ENCODE measurements around the gene BAIAP3.

The BAIAP3 gene

GRCh38 chr16:1380195-1380594 is 46.8 kb downstream of the BAIAP3 start:
- DNase-seq (ENCODE audit: low spot score): no peak
- H3K27me3 ChIP-seq (ENCODE audit: insufficient read depth, poor library complexity, severe bottlenecking): no peaks in the 10 kb centered on the region
- no peak for TF ChIP-seq CTCF (IDR thresholded peaks at IDR 0.05; ENCODE audit: poor library complexity, severe bottlenecking)
- H3K27ac ChIP-seq (ENCODE audit: poor library complexity, severe bottlenecking): no peak overlapping the region
- H3K36me3 ChIP-seq (ENCODE audit: low read depth): no peaks in the 10 kb centered on the region
- H3K9me3 ChIP-seq (ENCODE audit: severe bottlenecking): no peaks in the 10 kb centered on the region
- no peaks in the 10 kb centered on the region for H3K4me1 ChIP-seq (ENCODE audit: insufficient read depth, poor library complexity, severe bottlenecking)
- ATAC-seq (ENCODE audit: low read depth): no peak
- H3K4me3 ChIP-seq (ENCODE audit: severe bottlenecking): no peak overlapping the region

GRCh38 chr16:1381612-1382406 is 48.4 kb downstream of the BAIAP3 start:
- no peak for TF ChIP-seq CTCF (IDR thresholded peaks at IDR 0.05; ENCODE audit: poor library complexity, severe bottlenecking)
- Histone ChIP-seq H3K4me3 (ENCODE audit: severe bottlenecking) (no peak overlapping the region), H3K27ac (ENCODE audit: poor library complexity, severe bottlenecking) (no peak overlapping the region), H3K4me1 (ENCODE audit: insufficient read depth, poor library complexity, severe bottlenecking) (no peaks in the 10 kb centered on the region), H3K9me3 (ENCODE audit: severe bottlenecking) (no peaks in the 10 kb centered on the region), H3K36me3 (ENCODE audit: low read depth) (no peaks in the 10 kb centered on the region), H3K27me3 (ENCODE audit: insufficient read depth, poor library complexity, severe bottlenecking) (no peaks in the 10 kb centered on the region)
- ATAC-seq (ENCODE audit: low read depth) (no peak), DNase-seq (ENCODE audit: low spot score) (no peak)

GRCh38 chr16:1383556-1383955 is 50.1 kb downstream of the BAIAP3 start:
- H3K36me3 ChIP-seq (ENCODE audit: low read depth): no peaks in the 10 kb centered on the region
- H3K4me3 ChIP-seq (ENCODE audit: severe bottlenecking): no peak overlapping the region
- no peak overlapping the region for H3K27ac ChIP-seq (ENCODE audit: poor library complexity, severe bottlenecking)
- H3K9me3 ChIP-seq (ENCODE audit: severe bottlenecking): no peaks in the 10 kb centered on the region
- no peaks in the 10 kb centered on the region for H3K27me3 ChIP-seq (ENCODE audit: insufficient read depth, poor library complexity, severe bottlenecking)
- no peak for DNase-seq (ENCODE audit: low spot score)
- TF ChIP-seq CTCF (IDR thresholded peaks at IDR 0.05; ENCODE audit: poor library complexity, severe bottlenecking): no peak
- no peak for ATAC-seq (ENCODE audit: low read depth)
- no peaks in the 10 kb centered on the region for H3K4me1 ChIP-seq (ENCODE audit: insufficient read depth, poor library complexity, severe bottlenecking)

GRCh38 chr16:1385232-1385631 is 51.8 kb downstream of the BAIAP3 start:
- ATAC-seq (ENCODE audit: low read depth) (no peak), DNase-seq (ENCODE audit: low spot score) (peak; percentile 71)
- no peak for TF ChIP-seq CTCF (IDR thresholded peaks at IDR 0.05; ENCODE audit: poor library complexity, severe bottlenecking)
- Histone ChIP-seq H3K27me3 (ENCODE audit: insufficient read depth, poor library complexity, severe bottlenecking) (no peaks in the 10 kb centered on the region), H3K4me1 (ENCODE audit: insufficient read depth, poor library complexity, severe bottlenecking) (no peaks in the 10 kb centered on the region), H3K9me3 (ENCODE audit: severe bottlenecking) (no peaks in the 10 kb centered on the region), H3K27ac (ENCODE audit: poor library complexity, severe bottlenecking) (no peak overlapping the region), H3K36me3 (ENCODE audit: low read depth) (no peaks in the 10 kb centered on the region), H3K4me3 (ENCODE audit: severe bottlenecking) (no peak overlapping the region)

- Histone ChIP-seq H3K9me3 (ENCODE audit: severe bottlenecking) (no peaks in the 10 kb centered on the region), H3K27me3 (ENCODE audit: insufficient read depth, poor library complexity, severe bottlenecking) (no peaks in the 10 kb centered on the region), H3K27ac (ENCODE audit: poor library complexity, severe bottlenecking) (no peak overlapping the region), H3K36me3 (ENCODE audit: low read depth) (no peaks in the 10 kb centered on the region), H3K4me3 (ENCODE audit: severe bottlenecking) (no peak overlapping the region), H3K4me1 (ENCODE audit: insufficient read depth, poor library complexity, severe bottlenecking) (no peaks in the 10 kb centered on the region)
- DNase-seq (ENCODE audit: low spot score): no peak
- no peak for ATAC-seq (ENCODE audit: low read depth)
- no peak for TF ChIP-seq CTCF (IDR thresholded peaks at IDR 0.05; ENCODE audit: poor library complexity, severe bottlenecking)
Measured at GRCh38 chr16:1387331-1387730, 53.9 kb downstream of the BAIAP3 start.

All from RWPE2 (cell line).